ENCODE data around the gene VPS35L.

DNA sequence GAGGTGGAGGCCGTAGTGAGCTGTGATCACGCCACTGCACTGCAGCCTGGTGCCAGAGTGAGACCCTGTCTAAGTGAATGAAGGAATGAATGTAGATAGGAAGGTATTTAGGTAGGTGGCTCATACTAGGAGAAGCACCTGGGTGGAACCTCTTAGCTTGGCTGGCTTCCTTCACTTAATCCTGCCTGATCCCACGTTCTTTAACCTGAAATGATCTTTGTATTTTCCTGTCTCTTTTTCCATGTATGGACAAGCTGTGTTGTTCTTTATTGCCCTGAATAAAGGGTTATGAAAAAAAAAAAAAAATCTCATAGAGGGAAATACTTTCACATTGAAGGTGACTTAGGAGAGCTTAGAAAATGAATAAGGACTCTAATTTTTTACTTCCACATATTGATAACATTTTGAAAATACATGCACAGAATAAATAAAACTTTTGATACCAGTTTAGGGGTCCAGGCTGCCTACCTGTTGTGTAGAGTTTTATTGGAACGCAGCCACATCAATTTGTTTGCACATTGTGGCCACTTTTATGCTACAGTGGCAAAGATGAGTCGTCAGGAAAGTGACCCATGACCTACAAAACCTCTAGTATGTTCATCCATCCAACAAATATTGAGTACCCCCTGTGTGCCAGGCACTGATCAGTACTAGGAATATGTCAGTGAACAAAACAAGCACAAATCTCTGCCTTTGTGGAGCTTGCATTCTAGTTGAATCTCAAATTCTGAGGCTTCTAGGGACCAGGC is 44.6 kb downstream of the VPS35L start:
- TF ChIP-seq, protein P1, sequence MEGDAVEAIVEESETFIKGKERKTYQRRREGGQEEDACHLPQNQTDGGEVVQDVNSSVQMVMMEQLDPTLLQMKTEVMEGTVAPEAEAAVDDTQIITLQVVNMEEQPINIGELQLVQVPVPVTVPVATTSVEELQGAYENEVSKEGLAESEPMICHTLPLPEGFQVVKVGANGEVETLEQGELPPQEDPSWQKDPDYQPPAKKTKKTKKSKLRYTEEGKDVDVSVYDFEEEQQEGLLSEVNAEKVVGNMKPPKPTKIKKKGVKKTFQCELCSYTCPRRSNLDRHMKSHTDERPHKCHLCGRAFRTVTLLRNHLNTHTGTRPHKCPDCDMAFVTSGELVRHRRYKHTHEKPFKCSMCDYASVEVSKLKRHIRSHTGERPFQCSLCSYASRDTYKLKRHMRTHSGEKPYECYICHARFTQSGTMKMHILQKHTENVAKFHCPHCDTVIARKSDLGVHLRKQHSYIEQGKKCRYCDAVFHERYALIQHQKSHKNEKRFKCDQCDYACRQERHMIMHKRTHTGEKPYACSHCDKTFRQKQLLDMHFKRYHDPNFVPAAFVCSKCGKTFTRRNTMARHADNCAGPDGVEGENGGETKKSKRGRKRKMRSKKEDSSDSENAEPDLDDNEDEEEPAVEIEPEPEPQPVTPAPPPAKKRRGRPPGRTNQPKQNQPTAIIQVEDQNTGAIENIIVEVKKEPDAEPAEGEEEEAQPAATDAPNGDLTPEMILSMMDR (IDR thresholded peaks at IDR 0.05), result no peak
- no peak for TF ChIP-seq EP300 (IDR thresholded peaks at IDR 0.05)
- TF ChIP-seq POLR2A (IDR thresholded peaks at IDR 0.05), result no peak
- TF ChIP-seq POLR2AphosphoS5 (IDR thresholded peaks at IDR 0.05), result no peak

Measured in stomach (tissue), 4 donors.